DLD1 (cell line): Measurements from ENCODE around the gene CLASP1.

ENCODE experiments used
- in situ Hi-C: cut with HindIII; loops from 2 replicates; pipeline ENCODE4 v1.10.0; 2017; ENCODE audit warnings: low sequenced_read_pairs

The CLASP1 gene

GRCh38 chr2:121545913-121546312 is 103.3 kb downstream of the CLASP1 start:
- in situ Hi-C loops: no loop called here

- in situ Hi-C loops: no loop called here
Observed at GRCh38 chr2:121545257-121545656, 104.0 kb downstream of the CLASP1 start.

- in situ Hi-C loops: no loop called here
Observed at GRCh38 chr2:121541495-121541894, 107.8 kb downstream of the CLASP1 start.

DNA sequence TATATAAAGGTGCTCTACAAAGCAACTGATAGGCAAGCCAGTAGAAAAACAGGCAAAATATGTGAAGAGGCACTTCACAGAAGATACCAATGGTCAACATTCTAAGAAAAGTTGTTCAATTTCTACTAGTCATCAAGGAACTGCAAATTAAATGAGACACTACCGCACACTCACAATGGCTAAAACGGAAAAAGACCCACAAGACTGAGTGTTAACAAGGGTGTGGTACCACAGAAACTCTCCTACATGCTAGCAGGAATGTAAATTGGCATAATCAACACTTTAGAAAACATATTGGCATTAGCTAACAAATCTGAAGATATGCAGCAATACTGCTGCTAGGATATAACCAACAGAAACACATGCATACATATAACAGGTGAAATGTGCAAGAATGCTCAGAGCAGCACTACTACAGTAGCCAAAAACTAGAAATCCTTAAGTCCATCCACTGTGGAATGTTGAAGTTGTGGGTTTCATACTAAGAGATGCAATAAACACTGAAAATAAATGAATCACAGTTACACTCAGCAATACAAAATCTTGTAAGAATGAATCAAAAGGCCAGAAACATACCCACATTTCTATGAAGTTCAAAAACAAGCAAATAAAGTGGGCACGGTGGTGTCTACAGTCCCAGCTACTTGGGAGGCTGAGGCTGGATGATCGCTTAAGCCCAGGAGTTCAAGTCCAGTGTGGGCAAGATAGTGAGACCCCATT is 109.4 kb downstream of the CLASP1 start:
- in situ Hi-C loops: no loop called here

DNA sequence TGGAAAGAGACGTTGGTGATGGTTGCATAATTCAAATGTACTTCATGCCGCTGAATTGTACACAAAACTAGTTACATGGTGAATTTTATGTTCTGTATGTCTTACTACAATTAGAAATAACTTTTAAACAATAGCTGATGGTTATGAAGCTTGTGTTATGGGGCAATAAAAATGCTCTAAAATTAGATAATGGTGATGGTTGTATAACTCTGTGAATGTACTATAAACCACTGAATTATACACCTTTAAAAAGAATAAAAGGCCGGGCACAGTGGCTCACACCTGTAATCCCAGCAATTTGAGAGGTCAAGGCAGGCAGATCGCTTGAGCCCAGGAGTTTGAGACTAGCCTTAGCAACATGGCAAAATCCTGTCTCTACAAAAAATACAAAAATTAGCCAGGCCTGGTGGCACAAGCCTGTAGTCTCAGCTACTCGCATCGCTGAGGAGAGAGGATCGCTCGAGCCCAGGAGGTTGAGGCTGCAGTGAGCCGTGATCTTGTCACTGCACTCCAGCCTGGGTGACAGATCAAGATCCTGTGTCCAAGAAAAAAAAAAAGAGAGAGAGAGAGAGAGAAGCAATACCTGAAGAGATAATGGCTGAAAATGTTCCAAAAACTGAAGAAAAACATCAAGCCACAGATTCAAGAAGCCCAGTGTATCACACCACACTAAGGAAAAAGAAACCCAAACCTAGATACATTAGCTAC is 112.3 kb downstream of the CLASP1 start:
- in situ Hi-C loops: no loop called here

DNA sequence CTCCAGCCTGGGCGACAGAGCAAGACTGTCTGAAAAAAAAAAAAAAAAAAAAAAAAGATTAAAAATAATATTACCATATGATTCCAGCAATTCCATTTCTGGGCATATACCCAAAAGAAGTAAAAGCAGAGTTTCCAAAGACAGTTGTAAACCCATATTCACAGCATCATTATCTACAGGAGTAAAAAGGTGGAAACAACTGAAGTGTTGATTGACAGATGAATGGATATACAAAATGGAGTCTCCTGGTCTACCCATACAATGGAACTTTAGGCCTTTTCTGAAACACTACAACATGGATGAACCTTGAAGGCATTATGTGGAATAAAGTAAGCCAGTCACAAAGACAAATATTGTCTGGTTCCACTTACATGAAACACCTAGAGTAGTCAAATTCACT is 112.9 kb downstream of the CLASP1 start:
- in situ Hi-C loops: no loop called here

- in situ Hi-C loops: no loop called here
Observed at GRCh38 chr2:121534007-121534406, 115.3 kb downstream of the CLASP1 start.

GRCh38 chr2:121532894-121533293 is 116.4 kb downstream of the CLASP1 start:
- in situ Hi-C loops: no loop called here

GRCh38 chr2:121532347-121532766 is 116.9 kb downstream of the CLASP1 start:
- in situ Hi-C loops: no loop called here

- in situ Hi-C loops: no loop called here
Observed at GRCh38 chr2:121530212-121530705, 119.0 kb downstream of the CLASP1 start.

- in situ Hi-C loops: no loop called here
Observed at GRCh38 chr2:121529439-121530211, 119.6 kb downstream of the CLASP1 start.

GRCh38 chr2:121527009-121527682 is 122.1 kb downstream of the CLASP1 start:
- in situ Hi-C loops: no loop called here

GRCh38 chr2:121524685-121525425 is 124.4 kb downstream of the CLASP1 start:
- in situ Hi-C loops: no loop called here

GRCh38 chr2:121521359-121521758 is 127.9 kb downstream of the CLASP1 start:
- in situ Hi-C loops: no loop called here

DNA sequence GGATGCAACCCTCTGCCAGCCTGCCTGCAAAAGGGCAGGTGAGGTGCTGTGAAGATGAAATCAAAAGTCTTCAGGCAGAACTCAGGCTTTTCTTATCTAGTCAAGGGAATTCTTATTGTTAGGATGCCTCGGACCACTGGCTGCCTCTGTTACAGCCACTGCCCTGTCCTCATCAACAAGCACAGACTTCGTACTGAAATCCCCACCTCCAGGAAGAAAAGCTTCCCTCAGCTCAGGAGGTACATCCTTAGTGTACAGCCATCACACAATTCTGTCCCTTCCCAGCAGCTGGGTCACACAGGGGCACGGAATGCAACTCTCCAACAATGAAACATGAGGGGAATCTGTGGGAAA is 128.6 kb downstream of the CLASP1 start:
- in situ Hi-C loops: no loop called here

GRCh38 chr2:121519732-121520640 is 129.3 kb downstream of the CLASP1 start:
- in situ Hi-C loops: no loop called here

GRCh38 chr2:121519153-121519552 is 130.1 kb downstream of the CLASP1 start:
- in situ Hi-C loops: no loop called here

- in situ Hi-C loops: no loop called here
Observed at GRCh38 chr2:121513597-121514333, 135.5 kb downstream of the CLASP1 start.

- in situ Hi-C loops: no loop called here
Observed at GRCh38 chr2:121510857-121511256, 138.4 kb downstream of the CLASP1 start.
